ENCODE data around the gene SLC49A4.

- no peak for TF ChIP-seq EZH2 (IDR thresholded peaks at IDR 0.05)
- no peak for TF ChIP-seq POLR2AphosphoS5 (IDR thresholded peaks at IDR 0.05; ENCODE audit: borderline replicate concordance, low read depth, low read length)
These were observed 10.4 kb upstream of the SLC49A4 start for GRCh38 chr3:122784436-122784835.

Data from SK-N-MC (cell line).